A549 treated with AZD9567 at 1 μM for 4 hours (cell line): ENCODE results near the gene RAB40C. TPM values are rescaled to one million over a fixed set of nuclear protein-coding genes. Genes with fewer than 3 reads are reported as not detected.

ENCODE experiments used
- total RNA-seq: library from RNA; stranded (reverse); fragments of 200-300 nt; extraction: Qiagen RNA extraction; gene quantifications from 5 replicates; pipeline ENCODE4 v1.2.3, GENCODE V29; 2022; ENCODE audit not compliant: insufficient read depth

RAB40C gene, protein sequence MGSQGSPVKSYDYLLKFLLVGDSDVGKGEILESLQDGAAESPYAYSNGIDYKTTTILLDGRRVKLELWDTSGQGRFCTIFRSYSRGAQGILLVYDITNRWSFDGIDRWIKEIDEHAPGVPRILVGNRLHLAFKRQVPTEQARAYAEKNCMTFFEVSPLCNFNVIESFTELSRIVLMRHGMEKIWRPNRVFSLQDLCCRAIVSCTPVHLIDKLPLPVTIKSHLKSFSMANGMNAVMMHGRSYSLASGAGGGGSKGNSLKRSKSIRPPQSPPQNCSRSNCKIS
- total RNA-seq, result 16.5 to 21.1 TPM (median 20.7 TPM) in 5 replicates

DNA sequence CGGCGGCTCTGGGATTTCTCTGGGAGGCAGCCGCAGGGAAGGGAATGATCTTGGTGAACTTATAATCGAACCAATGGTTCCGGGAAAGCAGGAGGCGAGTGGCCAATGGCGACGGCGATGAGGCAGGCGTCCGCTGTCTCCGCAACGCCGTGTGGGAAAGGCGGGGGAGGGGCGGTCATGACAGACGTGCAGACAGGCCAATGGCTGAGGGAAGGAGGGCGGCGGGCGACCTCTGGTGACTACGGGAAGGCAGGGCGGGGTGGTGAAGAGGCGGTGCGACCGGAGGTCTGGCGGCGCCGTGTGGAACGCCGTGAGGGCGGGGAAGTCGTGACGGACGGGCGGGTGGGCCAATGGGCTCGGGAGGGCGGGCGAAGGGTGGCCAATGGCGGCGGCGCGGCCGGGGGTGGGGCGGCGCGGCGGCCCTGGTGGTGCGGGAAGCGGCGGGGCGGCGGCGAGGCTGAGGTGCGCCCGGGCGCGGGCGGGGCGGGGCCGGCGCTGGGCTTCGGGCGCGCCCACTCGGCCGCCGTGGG lies at the start of gene RAB40C:
Gene RAB40C, plus strand, starts transcription at position 409 of the 530 bp plus-strand sequence. CDS start 226 bp downstream, outside the sequence.

DNA sequence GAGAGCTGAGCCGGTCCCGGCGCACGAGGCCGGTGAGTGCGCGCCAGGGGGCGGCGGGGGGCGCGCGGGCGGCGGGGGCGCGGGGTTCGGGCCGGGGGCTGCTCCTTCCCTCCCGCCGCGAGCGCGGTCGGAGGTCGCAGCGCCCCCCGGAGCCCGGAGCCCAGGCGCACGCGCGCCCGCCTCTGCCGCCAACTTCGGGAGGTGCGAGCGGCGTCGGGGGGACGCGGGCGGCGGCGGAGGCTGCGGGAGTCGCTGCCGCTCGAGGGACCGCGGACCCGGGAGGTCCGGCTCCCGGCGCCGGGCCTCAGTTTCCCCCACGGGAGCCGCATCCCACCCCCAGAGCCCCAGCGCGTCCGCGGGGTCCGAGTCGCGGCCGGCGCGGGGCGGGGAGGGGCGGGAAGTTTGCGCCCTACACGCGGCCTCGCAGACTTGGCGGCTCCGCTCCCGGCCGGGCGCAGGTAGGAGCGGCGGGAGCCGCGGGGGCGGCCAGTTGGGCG lies 29.6 kb upstream of the RAB40C start, which contains the start of gene PRR35:
Gene PRR35, plus strand, starts transcription at position 191 of the 497 bp plus-strand sequence. CDS start 2,901 bp downstream, outside the sequence.

DNA sequence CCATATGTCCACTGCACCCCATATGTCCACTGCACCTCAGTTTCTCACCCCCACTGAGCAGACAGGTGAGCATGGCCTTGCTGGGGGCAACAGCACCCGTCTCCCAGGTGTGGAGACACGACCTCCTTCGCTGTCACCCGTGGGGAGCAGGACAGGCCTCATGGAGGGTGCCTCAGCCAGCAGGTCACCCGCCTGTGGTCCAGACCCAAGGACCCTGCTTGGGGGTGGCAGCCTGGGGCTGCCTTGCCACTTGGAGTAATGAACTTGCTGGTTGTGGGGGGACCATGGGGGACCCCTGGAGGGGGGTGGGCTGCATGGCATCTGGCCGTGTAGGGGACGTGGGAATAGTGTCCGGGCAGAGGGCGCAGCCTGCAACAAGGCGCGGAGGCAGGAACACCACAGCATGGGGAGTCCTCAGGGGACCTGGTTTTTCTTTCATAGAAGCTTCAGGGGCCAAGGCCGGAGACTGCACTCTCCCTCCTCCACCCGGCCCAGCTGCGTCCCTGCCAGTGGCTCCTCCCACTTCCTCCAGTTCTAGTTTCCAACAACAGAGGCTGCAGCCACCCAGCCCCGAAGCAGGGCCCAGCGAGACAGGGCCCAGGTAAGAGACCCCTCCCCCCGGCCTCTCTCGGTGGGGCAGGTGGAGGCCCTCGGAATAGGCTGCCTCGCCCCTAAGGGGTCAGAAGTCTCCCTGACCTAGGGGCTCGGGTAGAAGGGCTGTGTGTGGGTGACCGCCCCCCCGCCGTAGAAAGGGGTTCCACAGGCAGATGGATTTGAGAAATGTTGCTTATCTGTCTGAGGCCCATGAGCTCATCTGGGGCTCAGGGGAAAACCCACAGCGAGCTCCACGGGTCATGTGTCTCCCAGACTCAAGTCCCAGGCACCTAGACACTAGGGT lies 23.1 kb upstream of the RAB40C start, which contains the start of gene NHLRC4:
Gene NHLRC4, plus strand, starts transcription at position 531 of the 898 bp plus-strand sequence. CDS start 1,043 bp downstream, outside the sequence.

DNA sequence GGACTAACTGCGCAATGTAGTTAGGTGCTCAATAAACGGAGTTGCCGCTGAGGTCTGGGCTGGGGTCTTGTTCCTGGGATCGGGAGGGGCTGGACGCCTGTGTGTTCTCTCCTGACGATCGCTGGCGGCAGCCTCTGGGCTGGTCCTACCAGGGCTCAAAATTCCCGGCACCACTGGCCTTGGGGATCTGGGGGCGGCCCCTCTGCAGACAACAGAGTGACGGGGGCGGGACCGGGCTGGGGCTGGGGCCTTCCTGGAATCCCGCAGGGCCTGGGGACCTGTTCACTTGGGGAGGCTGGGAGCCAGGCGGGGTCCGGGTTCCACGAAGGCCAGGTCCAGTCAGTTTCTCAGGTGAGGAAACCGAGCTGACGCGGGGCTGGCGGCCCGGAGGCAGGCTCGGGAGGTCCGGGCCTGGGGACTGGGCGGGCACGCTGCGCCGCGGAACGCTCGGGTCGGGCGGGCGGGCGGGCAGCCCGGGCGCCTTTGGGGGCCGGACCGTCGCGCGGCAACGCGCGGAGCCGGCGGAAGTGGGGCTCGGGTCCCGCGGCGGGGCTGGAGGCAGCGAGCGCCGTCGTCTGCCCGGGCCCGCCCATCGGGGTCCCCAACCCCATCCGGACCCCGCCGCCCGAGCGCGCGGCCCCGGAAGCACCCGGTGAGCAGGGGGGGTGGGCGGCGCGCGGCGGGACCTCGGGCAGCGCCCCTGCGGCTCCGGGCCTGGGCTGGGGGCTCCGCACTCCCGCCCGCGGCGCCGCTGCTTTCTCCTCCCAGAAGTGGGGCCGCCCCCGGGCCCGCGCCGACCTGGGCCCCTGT lies 20.2 kb upstream of the RAB40C start, which contains the start of gene PIGQ:
Gene PIGQ, plus strand, starts transcription at position 524 of the 810 bp plus-strand sequence. CDS start 4,107 bp downstream, outside the sequence.

DNA sequence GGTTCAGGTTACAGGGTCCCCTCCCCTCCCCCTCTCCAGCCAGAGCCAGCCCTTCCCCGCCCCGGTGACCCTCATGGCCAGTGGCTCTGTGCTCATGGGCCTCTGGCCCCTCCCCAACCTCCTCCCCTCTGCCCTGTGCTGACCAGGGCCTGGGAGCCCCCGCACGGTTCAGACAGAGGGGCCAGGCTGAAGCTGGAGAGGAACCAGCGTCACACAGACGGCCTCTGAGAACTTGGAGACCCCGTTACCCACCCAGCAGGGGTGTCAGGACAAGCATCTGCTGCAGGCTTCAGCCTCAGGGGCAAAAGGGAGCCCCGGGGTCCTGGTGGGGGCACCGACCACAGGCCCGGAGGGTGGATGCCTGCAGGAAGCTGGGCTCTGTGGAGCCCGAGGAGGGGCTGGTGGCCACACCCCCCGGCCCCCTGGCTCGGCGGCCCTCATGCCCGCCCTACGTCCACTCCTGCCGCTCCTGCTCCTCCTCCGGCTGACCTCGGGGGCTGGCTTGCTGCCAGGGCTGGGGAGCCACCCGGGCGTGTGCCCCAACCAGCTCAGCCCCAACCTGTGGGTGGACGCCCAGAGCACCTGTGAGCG lies 41.0 kb downstream of the RAB40C start, which contains the start of gene WFIKKN1:
Gene WFIKKN1, plus strand, starts transcription at position 171 of the 591 bp plus-strand sequence. Its CDS starts 269 bp downstream, at position 440.

DNA sequence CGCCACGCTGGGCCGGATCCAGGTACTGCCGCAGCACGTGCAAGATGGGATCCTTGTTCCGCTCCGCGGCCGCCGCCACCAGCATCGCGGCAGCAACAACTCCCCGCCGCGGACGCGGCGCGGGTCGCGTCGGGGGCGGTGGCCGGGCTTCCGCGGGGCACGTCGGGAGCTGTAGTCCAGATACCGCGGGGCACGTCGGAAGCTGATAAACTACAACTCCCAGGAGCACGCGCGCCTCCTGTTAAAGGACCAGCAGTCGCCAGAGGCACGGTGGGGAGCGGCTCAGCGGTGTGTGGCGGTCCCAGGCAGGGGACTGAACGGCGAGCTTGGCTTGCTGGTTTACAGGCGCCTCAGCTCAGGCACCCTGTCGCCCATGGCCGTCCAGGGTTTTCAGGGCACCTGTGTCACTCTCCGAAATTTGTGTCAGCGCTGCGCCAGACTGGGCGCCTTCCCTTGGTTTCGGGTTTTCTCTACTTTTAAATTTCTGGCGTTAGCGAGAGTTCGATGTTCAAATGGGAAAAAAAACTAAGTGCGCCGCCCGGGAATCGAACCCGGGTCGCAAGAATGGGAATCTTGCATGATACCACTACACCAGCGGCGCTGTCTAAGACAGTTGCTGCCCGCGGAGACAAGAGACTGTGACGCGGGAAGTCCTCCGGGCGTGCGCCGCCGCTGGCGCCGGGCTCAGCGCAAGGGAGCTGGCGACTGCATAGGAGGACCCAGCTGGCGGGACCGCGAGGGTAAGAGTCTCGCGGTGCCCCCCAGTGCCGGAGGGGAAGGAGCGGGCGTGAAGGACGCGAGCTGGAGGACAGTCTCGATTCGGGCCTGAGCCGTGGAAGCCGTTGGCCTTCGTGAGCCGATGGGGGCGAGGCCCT lies 46.6 kb downstream of the RAB40C start, which contains the start of gene METTL26:
Gene METTL26, minus strand, starts transcription at position 100 of the 875 bp plus-strand sequence. Its CDS starts 15 bp downstream, at position 85.

DNA sequence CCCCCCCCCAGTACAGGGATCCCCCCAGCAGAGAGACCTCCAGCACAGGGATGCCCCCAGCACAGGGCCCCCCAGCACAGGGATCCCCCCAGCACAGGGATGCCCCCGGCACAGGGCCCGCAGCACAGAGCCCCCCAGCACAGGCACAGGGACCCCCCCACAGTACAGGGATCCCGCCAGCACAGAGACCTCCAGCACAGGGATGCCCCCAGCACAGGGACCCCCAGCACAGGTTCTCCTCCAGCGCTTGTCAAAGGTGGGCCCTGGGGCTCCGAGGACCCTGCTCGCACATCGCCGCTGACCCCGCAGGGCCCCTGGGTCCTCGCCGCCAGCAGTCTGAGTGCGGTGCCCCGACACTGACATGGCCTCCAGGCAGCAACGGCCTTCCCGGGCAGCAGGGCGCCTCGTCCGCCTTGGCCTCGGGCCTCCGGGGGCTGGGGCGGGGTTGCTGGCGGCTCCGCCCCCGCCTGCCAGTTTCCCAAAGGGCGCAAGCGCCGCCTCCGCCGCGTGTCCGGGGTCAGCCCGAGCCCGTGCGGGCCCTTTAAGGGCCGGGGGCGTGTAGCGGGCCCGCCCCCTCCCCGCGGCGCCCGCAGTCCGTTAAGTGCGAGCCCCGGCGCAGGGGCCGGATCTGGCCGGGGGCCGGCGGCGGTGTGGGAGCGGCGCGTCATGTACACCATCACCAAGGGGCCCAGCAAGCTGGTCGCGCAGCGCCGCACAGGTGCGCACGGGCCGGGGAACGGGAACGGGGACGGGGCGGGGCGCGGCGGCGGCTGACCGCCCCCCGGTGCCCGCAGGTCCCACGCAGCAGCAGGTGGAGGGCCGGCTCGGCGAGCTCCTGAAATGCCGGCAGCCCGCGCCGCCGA lies 51.7 kb downstream of the RAB40C start, which contains the start of gene MCRIP2:
Gene MCRIP2, plus strand, starts transcription at position 503 of the 863 bp plus-strand sequence. Its CDS starts 164 bp downstream, at position 667.

DNA sequence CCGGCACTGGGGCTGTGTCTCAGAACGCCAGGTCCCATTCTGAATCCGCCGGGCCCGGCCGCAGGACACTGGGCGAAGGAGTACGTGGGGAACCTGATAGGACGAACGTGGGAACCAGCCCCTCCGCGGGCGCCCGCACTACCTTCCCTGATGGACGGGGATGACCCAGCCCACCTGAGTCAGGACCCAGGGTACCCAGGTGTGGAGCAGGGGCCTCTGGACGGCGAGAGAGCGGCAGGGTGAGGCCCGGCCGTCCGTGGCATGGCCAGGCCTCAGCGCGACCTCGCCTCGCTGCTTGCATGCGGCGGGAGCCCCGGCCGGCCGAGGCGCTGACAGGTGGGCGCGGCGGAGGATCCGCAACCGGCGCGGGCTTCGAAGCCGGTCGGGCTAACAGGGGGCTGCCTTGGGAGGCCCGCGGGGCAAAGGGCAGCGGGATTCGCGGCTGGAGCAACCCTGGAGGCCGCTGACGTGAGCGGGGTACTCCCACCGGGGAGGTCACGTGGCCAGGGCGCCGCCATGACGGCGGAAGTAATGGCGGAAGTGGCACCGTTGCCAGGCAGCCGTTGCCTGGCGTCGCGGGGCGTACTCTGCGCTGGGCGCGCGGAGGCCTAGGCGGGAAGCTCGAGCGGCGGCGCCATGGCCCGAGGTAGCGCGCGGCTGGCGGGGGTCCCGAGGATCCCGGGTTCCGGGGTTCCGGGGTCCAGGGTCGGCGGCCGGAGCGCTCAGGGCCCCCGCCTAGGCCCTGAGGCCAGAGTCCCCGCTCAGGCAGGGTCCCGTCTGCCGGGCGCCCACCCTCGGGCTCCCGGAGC lies 59.1 kb downstream of the RAB40C start, which contains the start of gene WDR90:
Gene WDR90, plus strand, starts transcription at position 585 of the 809 bp plus-strand sequence. Its CDS starts 52 bp downstream, at position 637.

DNA sequence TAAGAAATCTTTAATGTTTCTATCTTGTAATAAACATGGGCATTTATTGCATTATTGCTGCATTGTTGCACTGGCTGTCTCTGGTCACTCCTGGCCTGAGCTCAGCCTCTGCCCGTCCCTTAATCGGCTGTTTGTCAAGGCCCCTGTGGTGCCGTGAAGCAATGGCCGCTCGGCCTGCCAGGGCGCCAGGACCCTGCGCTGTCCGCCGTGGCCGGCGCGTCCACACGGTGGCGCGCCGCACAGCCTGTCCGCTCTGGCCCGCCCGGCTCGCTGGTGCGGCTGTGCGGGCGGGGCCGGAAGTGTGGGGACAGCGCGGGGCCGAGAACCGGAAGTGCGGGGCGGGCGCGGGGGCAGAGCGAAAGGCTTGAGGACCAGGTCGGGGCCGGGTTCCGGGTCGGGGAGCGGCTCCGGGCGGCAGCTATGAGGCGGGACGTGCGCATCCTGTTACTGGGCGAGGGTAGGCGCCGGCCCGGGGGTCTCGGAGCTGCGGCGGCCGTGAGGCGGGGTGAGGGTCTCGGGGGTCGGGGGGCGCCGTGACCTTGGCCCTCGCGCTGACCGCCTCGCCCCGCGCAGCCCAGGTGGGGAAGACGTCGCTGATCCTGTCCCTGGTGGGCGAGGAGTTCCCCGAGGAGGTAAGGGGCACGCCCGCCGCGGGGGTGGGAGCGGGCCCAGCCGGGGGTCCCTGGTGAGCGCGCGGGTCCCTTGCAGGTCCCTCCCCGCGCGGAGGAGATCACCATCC lies 78.1 kb downstream of the RAB40C start, which contains the start of gene RHOT2:
Gene RHOT2, plus strand, starts transcription at position 353 of the 739 bp plus-strand sequence. Its CDS starts 68 bp downstream, at position 421.

DNA sequence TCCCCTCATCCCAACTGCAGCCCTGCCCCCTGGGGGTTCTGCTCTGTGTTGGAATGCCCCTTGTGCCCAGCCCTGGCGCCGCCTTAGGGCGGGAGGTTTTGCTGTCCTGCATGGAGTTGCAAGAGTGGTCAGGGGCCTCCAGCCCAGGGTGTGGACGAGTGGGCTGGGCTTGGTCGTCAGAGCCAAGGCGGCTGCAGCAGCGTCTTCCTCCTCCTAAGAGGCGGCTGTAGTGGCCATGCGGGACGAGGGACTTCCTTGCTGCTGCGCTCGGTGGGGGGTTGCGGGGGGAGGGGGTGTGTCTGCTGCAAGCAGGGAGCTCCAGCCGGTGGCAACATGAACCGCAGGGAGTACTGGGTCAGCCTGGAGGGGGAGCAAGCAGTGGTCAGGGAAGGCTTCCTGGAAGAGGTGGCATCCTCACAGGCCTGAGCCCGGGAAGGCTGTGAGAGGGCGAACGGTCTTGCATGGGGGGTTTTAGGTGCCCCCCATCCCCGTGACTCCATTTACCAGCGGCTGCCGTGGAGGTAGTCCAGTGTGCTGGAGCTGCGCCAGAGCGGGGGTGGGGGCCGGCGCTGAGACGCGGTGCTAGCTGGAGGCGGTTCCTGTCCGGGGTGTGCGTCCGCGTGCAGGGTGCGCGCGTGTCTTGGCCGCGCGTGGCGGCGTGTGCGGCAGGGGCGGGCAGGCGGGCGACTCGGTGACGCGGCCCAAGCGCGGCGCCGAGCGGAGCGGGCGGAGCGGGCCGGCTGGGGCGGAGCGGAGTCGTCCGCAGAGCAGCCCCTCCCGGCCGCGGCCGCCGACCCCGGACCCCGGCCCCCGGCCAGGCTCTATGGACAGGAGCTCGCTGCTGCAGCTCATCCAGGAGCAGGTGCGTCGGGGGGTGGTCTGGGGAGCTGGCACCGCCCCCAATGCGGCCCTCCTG lies 85.4 kb downstream of the RAB40C start, which contains the start of gene RHBDL1:
Gene RHBDL1, plus strand, starts transcription at position 704 of the 916 bp plus-strand sequence. Its CDS starts 120 bp downstream, at position 824.

Other genes starting within 250 kb of the RAB40C start
- gene AXIN1, start 237.3 kb upstream of the RAB40C start, total RNA-seq, result 21.4 to 36.9 TPM (median 34.6 TPM) in 5 replicates
- 112 to 128 TPM (median 125 TPM) in 5 replicates for gene MRPL28, start 219.5 kb upstream of the RAB40C start, total RNA-seq
- gene PGAP6, start 208.1 kb upstream of the RAB40C start, total RNA-seq, result 36.0 to 40.7 TPM (median 37.3 TPM) in 5 replicates
- gene NME4, start 192.9 kb upstream of the RAB40C start, total RNA-seq, result 326 to 424 TPM (median 419 TPM) in 5 replicates
- 22.9 to 32.3 TPM (median 31.6 TPM) in 5 replicates for gene DECR2, start 188.2 kb upstream of the RAB40C start, total RNA-seq
- 23.5 to 29.0 TPM (median 27.5 TPM) in 5 replicates for gene RAB11FIP3, start 164.4 kb upstream of the RAB40C start, total RNA-seq
- gene CAPN15, start 62.4 kb upstream of the RAB40C start, total RNA-seq, result 45.6 to 75.6 TPM (median 71.1 TPM) in 5 replicates
- gene PRR35, start 29.7 kb upstream of the RAB40C start, total RNA-seq, result 0.05 to 0.19 TPM (median 0.08 TPM) in 4 of 5 replicates, not detected in the other
- gene NHLRC4, start 23.1 kb upstream of the RAB40C start, total RNA-seq, result 0.14 to 0.24 TPM (median 0.21 TPM) in 4 of 5 replicates, not detected in the other
- 41.9 to 44.5 TPM (median 42.8 TPM) in 5 replicates for gene PIGQ, start 20.1 kb upstream of the RAB40C start, total RNA-seq
- 0.21 to 0.26 TPM (median 0.23 TPM) in 4 of 5 replicates, not detected in the other for gene WFIKKN1, start 40.9 kb downstream of the RAB40C start, total RNA-seq
- 77.8 to 140 TPM (median 136 TPM) in 5 replicates for gene METTL26, start 46.2 kb downstream of the RAB40C start, total RNA-seq
- gene MCRIP2, start 51.8 kb downstream of the RAB40C start, total RNA-seq, result 21.4 to 47.7 TPM (median 40.9 TPM) in 5 replicates
- 29.1 to 35.6 TPM (median 31.4 TPM) in 5 replicates for gene WDR90, start 59.3 kb downstream of the RAB40C start, total RNA-seq
- gene RHOT2, start 78.1 kb downstream of the RAB40C start, total RNA-seq, result 60.5 to 110 TPM (median 103 TPM) in 5 replicates
- 1.5 to 2.0 TPM (median 1.6 TPM) in 4 of 5 replicates, not detected in the other for gene RHBDL1, start 85.6 kb downstream of the RAB40C start, total RNA-seq
- 77.5 to 143 TPM (median 137 TPM) in 5 replicates for gene STUB1, start 90.3 kb downstream of the RAB40C start, total RNA-seq
- 56.9 to 81.0 TPM (median 77.8 TPM) in 5 replicates for gene JMJD8, start 94.3 kb downstream of the RAB40C start, total RNA-seq
- 4.2 to 6.2 TPM (median 5.9 TPM) in 5 replicates for gene WDR24, start 100.3 kb downstream of the RAB40C start, total RNA-seq
- 6.3 to 9.6 TPM (median 7.2 TPM) in 5 replicates for gene FBXL16, start 115.7 kb downstream of the RAB40C start, total RNA-seq
- gene METRN, start 125.1 kb downstream of the RAB40C start, total RNA-seq, result 71.0 to 213 TPM (median 211 TPM) in 5 replicates
- gene ANTKMT, start 131.1 kb downstream of the RAB40C start, total RNA-seq, result 43.2 to 64.4 TPM (median 63.4 TPM) in 5 replicates
- gene CCDC78, start 136.4 kb downstream of the RAB40C start, total RNA-seq, result 3.1 to 6.8 TPM (median 4.9 TPM) in 5 replicates
- gene HAGHL, start 137.0 kb downstream of the RAB40C start, total RNA-seq, result 4.1 to 22.8 TPM (median 20.5 TPM) in 5 replicates
- 21.6 to 27.5 TPM (median 25.4 TPM) in 5 replicates for gene CIAO3, start 150.9 kb downstream of the RAB40C start, total RNA-seq
- 1.6 to 2.8 TPM (median 2.2 TPM) in 5 replicates for gene MSLN, start 170.7 kb downstream of the RAB40C start, total RNA-seq
- 29.7 to 58.4 TPM (median 53.8 TPM) in 5 replicates for gene RPUSD1, start 198.3 kb downstream of the RAB40C start, total RNA-seq
- 25.3 to 43.9 TPM (median 32.1 TPM) in 5 replicates for gene CHTF18, start 198.6 kb downstream of the RAB40C start, total RNA-seq
- 0.08 TPM in 1 of 5 replicates, not detected in the others for gene GNG13, start 210.7 kb downstream of the RAB40C start, total RNA-seq